Hepatocyte (in vitro differentiated cells): ENCODE data around the gene WNT3A.

ENCODE experiments used
- EZH2 ChIP-seq: fragments of 200-600 bp; sonication (generic); IDR thresholded peaks from 2 replicates; pipeline ENCODE4 v1.6.1; 2016; ENCODE audit warnings: antibody characterized with exemption, mild to moderate bottlenecking, borderline replicate concordance
- TF ChIP-seq, protein P1 (sequence below): fragments of 200-600 bp; sonication (generic); IDR thresholded peaks from 2 replicates; pipeline ENCODE4 v1.5.1; 2016; ENCODE audit warnings: antibody characterized with exemption, mild to moderate bottlenecking; ENCODE audit not compliant: poor library complexity

DNA sequence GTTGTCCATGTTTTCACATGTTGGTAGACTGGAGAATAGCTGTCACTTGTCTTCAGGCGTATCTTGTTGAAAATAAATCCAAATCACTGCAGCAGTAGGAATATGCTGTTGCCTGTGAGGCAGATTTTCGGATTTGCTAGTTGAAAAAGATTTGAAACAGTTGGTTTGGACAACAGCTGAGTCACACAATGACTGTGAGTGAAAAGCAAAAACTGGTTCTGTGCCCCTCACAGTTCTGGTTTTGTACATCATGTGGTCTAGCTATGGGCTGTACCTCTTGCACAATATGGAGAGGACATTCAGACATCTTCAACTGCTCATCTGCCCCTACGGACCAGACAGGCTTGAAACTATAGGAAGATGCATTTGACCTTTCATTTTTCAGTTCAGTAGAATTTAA is 77.5 kb downstream of the WNT3A start:
- TF ChIP-seq, protein P1, sequence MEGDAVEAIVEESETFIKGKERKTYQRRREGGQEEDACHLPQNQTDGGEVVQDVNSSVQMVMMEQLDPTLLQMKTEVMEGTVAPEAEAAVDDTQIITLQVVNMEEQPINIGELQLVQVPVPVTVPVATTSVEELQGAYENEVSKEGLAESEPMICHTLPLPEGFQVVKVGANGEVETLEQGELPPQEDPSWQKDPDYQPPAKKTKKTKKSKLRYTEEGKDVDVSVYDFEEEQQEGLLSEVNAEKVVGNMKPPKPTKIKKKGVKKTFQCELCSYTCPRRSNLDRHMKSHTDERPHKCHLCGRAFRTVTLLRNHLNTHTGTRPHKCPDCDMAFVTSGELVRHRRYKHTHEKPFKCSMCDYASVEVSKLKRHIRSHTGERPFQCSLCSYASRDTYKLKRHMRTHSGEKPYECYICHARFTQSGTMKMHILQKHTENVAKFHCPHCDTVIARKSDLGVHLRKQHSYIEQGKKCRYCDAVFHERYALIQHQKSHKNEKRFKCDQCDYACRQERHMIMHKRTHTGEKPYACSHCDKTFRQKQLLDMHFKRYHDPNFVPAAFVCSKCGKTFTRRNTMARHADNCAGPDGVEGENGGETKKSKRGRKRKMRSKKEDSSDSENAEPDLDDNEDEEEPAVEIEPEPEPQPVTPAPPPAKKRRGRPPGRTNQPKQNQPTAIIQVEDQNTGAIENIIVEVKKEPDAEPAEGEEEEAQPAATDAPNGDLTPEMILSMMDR: no peak
- no peak for TF ChIP-seq EZH2
